Right cardiac atrium (tissue), 5 donors: ENCODE measurements around the gene FBXO33. TPM values are rescaled to one million over a fixed set of nuclear protein-coding genes. Genes with fewer than 3 reads are reported as not detected.

Source experiments
- ATAC-seq, 2 donors: fragments of 200-7000 bp; cut with Tn5 transposase; one replicate each; pipeline versions ENCODE4 v1.8.0 to v1.9.1; 2020; ENCODE audit warnings: moderate library complexity in 2 of 2, mild to moderate bottlenecking in 1 of 2
- DNase-seq, 3 donors: peaks; one replicate each; pipeline ENCODE4 v3.0.0-alpha.2; 2020
- H3K27ac ChIP-seq: one replicate; pipeline ENCODE4 v1.5.1; 2013; ENCODE audit warnings: mild to moderate bottlenecking, low read length, control low read depth, moderate library complexity
- H3K27me3 ChIP-seq: one replicate; pipeline ENCODE4 v1.6.1; 2013; ENCODE audit not compliant: control insufficient read depth, insufficient read depth
- H3K4me1 ChIP-seq: one replicate; pipeline ENCODE4 v1.6.1; 2013; ENCODE audit warnings: low read length; ENCODE audit not compliant: control insufficient read depth, insufficient read depth
- H3K4me3 ChIP-seq: one replicate; pipeline ENCODE4 v1.5.1; 2013; ENCODE audit warnings: low read length, control low read depth
- H3K9me3 ChIP-seq: one replicate; pipeline ENCODE4 v1.6.1; 2013; ENCODE audit warnings: low read length; ENCODE audit not compliant: control insufficient read depth
- WGBS: extraction: QIAGEN DNeasy Blood & Tissue Kit; methylation state at CpG from one replicate; pipeline ENCODE4 v1.1.7; 2013; 5-methylcytosine and 5-hydroxymethylcytosine counted together
- intact Hi-C, 4 donors: fragments of 100-400 bp; cut with DNase I; formaldehyde crosslinking; loops; one replicate each; pipeline versions ENCODE4 v1.11.0 to v1.14.0; 2022 to 2023
- polyA plus RNA-seq: library from polyadenylated mRNA; stranded (reverse); fragments of 200-250 nt; gene quantifications from one replicate; pipeline ENCODE4 v1.2.3, GENCODE V29; 2013
- total RNA-seq, 4 donors: library from RNA; stranded (reverse); fragmentation: NEBNext Ultra II Directional; extraction: Animal tissue kit (Norgen Biotek cat#: 25700); gene quantifications; one replicate each; pipeline ENCODE4 v1.2.1, GENCODE V29; 2021
- donor health status: healthy with polysubstance abuse.
- donor health status: DM: no; HTN: yes; CAD: no.
- donor health status: DM: no; HTN: no; CAD: no.
- donor health status: DM: no; HTN: yes; CAD: no; lungs with severe emphysema.
- donor health status: DM: yes; HTN: yes; CAD: no.

The FBXO33 gene
- total and polyA plus RNA-seq, 5 donors = 4.0 to 6.7 (median 5.4) TPM

DNA sequence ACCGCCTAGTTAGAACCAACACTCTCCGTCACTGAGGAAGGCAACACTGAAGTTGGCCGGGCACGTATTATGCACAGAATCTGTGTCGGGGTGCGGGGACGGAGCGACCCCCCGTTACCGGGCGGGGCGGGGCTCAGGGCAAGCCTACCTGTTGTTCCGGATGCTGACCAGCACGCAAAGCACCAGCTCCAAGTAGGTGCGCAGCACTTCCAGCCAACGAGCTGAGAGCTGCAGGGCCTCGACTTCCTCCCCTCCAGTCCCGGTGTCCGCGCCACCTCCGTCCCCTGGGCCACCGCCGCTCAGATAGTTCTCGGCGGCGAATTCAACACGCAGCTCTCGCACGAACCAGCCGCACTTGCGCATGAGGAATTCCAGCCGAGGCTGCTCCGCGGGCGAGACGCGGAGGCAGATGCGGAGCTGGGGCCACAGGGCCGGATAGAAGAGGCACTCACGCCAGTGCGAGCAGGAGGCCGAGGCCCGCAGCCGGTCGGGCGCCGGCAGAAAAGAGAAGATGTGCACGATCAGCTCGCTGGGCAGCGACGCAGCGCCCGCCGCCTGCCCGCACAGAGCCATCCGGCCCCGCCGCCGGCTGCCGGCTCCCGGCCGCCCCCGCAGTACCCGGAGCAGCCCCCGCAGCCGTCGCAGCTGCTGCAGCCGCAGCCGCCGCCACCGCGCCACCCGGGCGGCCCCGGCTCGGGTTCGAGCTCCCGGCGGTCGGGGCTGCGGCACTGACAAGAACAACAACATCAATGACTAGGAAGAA, 636 bp downstream of the FBXO33 start:
- DNase-seq = peak; percentile 54 to 78 (median 77)
- Histone ChIP-seq H3K27ac (peak overlapping the region; percentile 100), H3K9me3 (no peaks in the 10 kb centered on the region), H3K27me3 (no peaks in the 10 kb centered on the region), H3K4me1 (peaks cover 2% of the 10 kb centered on the region), H3K4me3 (peak overlapping the region; percentile 83)
- intact Hi-C loops = loop anchor here in 2 of 4 donors (5.0 to 10.0 kb wide), 2 partner anchors 257 to 259 kb away; partner anchors contain the start of genes TRAPPC6B (in 2 of the 2) and PNN (in 1 of the 2)
- WGBS = under 1% methylated on average over 81 of the region's 81 CpGs
- no peak for ATAC-seq

DNA sequence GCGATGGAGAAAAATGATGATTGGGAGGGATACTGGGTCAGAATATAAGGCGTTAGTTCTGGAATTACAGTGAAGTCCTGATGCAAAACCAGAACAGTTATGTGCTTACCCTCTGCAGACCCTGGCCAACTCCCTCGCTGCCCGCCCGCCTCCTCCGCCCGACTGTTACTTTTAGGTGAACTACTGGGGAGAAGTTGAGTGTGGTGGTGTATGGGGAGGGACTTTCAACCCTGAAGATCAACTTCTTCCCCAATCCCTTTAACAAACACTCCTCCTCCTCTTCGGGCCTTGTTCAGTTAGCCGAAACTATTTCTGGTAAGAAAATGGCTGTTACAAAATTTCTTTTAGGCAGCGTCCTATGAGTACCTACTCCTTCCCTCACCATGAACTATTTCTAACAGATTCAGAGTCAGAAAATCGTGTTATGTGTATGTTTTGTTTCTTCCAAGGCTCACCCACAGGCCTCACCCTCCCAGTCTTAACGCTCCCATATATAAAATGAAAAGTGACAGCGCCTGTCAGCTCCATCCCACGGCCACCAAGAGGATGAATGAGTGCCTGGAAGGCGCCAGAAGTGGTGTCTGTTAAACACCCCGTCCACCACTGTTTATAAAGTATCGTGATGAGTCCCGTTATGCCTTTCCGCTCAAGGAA, 1.3 kb downstream of the FBXO33 start:
- intact Hi-C loops = loop anchor here in 2 of 4 donors (5.0 to 10.0 kb wide), 2 partner anchors 256 to 259 kb away; partner anchors contain the start of genes TRAPPC6B (in 2 of the 2) and PNN (in 1 of the 2)
- peaks cover 2% of the 10 kb centered on the region for H3K4me1 ChIP-seq

DNA sequence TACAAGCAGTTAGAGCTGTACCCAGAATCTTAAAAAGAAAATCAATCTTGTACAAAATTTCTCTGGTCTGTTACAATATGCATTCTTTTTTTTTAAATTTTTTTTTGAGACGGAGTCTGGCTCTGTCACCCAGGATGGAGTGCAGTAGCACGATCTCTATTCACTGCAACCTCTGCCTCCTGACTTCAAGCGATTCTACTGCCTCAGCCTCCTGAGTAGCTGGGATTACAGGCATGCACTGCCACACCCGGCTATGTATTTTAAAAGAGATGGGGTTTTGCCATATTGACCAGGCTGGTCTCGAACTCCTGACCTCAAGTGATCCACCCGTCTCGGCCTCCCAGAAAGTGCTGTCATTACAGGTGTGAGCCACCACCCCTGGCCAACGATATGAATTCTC, 4.1 kb downstream of the FBXO33 start:
- Histone ChIP-seq H3K4me1 (peaks cover 4% of the 10 kb centered on the region), H3K27ac (no peak overlapping the region), H3K4me3 (no peak overlapping the region), H3K27me3 (no peaks in the 10 kb centered on the region), H3K9me3 (no peaks in the 10 kb centered on the region)
- no peak for DNase-seq
- no peak for ATAC-seq
- WGBS = 91% methylated on average over 8 of the region's 8 CpGs
- intact Hi-C loops = loop anchor here in 1 of 4 donors (10.0 kb wide), 1 partner anchor 313 kb away; the partner anchor contains the start of gene GEMIN2

More for the DNA sequence above, 1.3 kb downstream of the FBXO33 start:
- Histone ChIP-seq H3K9me3 (no peaks in the 10 kb centered on the region), H3K4me3 (peak overlapping the region; percentile 83), H3K27me3 (no peaks in the 10 kb centered on the region), H3K27ac (peak overlapping the region; percentile 100)
- ATAC-seq = no peak
- WGBS = 7% methylated on average over 19 of the region's 19 CpGs
- DNase-seq = no peak

DNA sequence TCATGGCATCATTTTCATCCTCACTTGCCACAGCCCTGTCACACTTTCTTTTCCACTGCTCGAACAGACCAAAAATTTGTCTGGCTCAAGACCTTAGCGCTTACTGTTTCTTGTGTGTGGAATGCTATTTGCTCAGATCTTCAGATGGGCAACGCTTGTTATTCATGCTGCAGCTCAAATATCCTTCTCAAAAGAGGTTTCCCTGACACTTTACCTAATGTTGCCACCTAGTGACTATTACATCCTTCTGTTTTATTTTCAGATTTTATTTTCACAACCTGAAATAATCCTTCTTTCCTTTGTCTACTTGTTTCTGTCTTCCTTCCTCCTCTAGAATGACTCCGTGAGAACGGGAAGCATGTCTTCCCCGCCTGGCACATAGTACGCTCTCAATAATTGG, 5.6 kb downstream of the FBXO33 start:
- DNase-seq (no peak), ATAC-seq (no peak)
- WGBS = 45% methylated on average over 7 of the region's 7 CpGs
- Histone ChIP-seq H3K4me1 (peaks cover 7% of the 10 kb centered on the region), H3K27ac (no peak overlapping the region), H3K27me3 (no peaks in the 10 kb centered on the region), H3K9me3 (no peaks in the 10 kb centered on the region), H3K4me3 (no peak overlapping the region)
- intact Hi-C loops = loop anchor here in 1 of 4 donors (10.0 kb wide), 1 partner anchor 312 kb away; the partner anchor contains the start of gene GEMIN2

DNA sequence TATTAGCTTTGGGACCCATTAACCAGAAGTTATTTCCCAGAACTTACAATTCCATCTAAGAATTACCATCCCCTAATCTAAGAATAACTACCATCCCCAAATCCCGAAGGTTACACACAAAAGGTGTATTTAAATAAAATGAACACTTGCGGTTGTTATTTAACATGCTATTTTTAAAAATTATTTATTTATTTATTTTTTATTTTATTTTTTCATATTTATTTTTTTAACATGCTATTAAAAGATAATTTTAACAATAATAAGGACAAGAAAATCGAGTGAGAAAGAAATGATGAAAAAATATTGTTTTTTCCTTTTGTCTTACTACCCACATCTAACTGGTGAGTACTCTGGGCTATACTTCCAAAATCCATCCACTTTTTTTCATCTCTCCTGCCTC, 6.3 kb downstream of the FBXO33 start:
- Histone ChIP-seq H3K27me3 (no peaks in the 10 kb centered on the region), H3K27ac (no peak overlapping the region), H3K4me3 (no peak overlapping the region), H3K9me3 (no peaks in the 10 kb centered on the region), H3K4me1 (peaks cover 7% of the 10 kb centered on the region)
- ATAC-seq = no peak
- DNase-seq = no peak
- 90% methylated on average over 3 of the region's 3 CpGs for WGBS
- intact Hi-C loops = loop anchor here in 1 of 4 donors (10.0 kb wide), 1 partner anchor 311 kb away; the partner anchor contains the start of gene GEMIN2

DNA sequence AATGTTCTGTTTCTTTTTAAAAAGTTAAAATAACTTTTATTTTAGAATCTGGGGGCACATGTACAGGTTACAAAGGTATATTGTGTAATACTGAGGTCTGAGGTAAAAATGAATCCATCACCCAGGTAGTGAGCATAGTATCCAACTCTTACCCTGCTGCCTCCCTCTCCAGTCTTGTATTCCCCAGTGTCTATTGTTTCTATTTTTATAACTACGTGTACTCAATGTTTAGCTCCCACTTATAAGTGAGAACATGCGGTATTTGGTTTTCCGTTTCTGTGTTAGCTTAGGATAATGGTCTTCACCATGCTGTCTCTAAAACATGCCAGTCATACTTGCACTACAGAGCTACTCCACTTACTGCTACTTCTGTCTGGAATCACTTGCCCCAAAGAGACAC, 8.4 kb downstream of the FBXO33 start:
- ATAC-seq (no peak), DNase-seq (no peak)
- intact Hi-C loops = loop anchor here in 1 of 4 donors (10.0 kb wide), 1 partner anchor 309 kb away; the partner anchor contains the start of gene GEMIN2
- 66% methylated on average over 3 of the region's 3 CpGs for WGBS
- Histone ChIP-seq H3K27ac (no peak overlapping the region), H3K9me3 (no peaks in the 10 kb centered on the region), H3K4me3 (no peak overlapping the region), H3K4me1 (peaks cover 5% of the 10 kb centered on the region), H3K27me3 (no peaks in the 10 kb centered on the region)

DNA sequence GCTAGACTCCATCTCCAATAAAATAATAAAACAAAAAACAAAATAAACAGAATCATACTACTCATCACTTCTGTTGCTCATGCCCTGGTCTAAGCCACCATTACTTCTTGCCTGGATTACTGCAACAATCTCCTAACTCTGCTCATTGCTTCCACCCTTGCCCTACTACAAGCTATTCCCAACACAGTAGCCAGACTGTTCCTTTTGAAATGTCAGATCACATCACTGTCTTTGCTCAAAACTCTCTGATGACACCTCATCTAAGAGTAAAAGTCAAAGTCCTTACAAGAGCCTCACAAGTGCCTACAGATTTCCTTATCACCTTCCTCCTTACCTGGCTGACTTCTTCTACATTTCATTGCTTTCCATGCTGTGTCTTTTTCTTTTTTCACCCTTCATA, 10.0 kb downstream of the FBXO33 start:
- no peaks in the 10 kb centered on the region for H3K9me3 ChIP-seq
- no peak overlapping the region for H3K27ac ChIP-seq
- ATAC-seq (peak in 1 of 2 donors; percentile 29), DNase-seq (no peak)
- H3K27me3 ChIP-seq = no peaks in the 10 kb centered on the region
- intact Hi-C loops = loop anchor here in 1 of 4 donors (10.0 kb wide), 1 partner anchor 307 kb away; the partner anchor contains the start of gene GEMIN2
- H3K4me1 ChIP-seq = peaks cover 5% of the 10 kb centered on the region
- H3K4me3 ChIP-seq = no peak overlapping the region

DNA sequence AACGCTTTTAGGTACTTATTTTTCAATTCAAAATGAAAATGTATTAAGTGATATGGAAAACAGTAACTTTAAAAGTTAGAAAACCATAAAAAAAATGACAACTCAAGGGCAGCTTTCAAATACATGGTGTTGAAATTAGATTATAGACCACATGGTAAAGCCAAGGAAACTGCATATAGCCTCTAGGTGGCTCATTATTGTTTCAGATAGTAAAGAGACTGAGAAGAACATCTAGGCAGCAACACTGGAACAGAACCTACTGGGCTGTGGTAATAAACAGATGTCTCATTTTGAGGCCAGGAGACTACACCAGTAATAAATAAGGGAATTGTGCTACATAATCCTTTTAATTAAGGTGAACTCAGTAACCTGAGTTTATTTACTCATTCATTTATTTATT, 13.0 kb downstream of the FBXO33 start:
- DNase-seq = no peak
- no peak for ATAC-seq

DNA sequence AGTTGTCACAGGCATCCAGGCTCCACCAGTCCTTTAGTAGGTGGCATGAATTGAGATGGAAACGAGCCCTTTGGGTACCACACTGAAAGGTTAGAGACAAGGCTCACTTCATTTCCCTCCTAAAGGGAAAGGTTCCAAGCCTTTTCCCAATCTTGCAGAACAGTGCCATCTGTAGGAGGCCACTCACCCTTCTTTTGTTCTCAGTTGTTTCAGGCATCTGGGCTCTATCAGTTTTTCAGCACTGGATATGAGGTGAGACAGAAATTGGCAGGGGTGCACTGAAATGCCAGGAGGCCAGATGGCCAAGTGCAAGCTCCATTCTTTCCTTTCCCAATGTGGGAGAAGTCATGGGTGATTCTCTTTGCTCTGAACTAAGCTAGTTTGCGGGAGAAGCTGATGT, 15.2 kb downstream of the FBXO33 start:
- WGBS = 94% methylated on average over 2 of the region's 2 CpGs
- DNase-seq = no peak
- intact Hi-C loops = no loop called here

More for the DNA sequence above, 13.0 kb downstream of the FBXO33 start:
- Histone ChIP-seq H3K4me3 (no peak overlapping the region), H3K27me3 (no peaks in the 10 kb centered on the region), H3K9me3 (no peaks in the 10 kb centered on the region), H3K4me1 (peaks cover 5% of the 10 kb centered on the region), H3K27ac (no peak overlapping the region)
- intact Hi-C loops = no loop called here
- 98% methylated on average over 1 of the region's 1 CpG for WGBS

DNA sequence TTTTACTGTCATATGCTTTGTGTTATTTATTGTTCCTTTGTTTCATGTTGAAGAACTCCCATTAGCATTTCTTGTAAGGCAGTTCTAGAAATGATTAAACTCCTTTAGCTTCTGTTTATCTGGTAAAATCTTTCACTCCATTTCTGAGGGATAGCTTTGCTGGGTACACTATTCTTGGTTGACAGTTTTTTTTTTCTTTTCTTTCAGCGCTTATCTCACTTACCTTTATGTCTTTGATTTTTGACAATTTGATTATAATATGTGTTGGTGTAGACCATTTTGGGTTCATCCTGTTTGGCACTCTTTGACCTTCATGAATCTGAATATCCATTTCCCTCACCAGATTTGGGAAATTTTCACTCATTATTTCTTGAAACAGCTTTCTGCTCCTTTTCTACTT, 16.2 kb downstream of the FBXO33 start:
- Histone ChIP-seq H3K27ac (no peak overlapping the region), H3K4me1 (no peaks in the 10 kb centered on the region), H3K9me3 (no peaks in the 10 kb centered on the region), H3K27me3 (no peaks in the 10 kb centered on the region), H3K4me3 (no peak overlapping the region)
- no peak for DNase-seq
- no peak for ATAC-seq
- intact Hi-C loops = no loop called here
- 100% methylated on average over 1 of the region's 1 CpG for WGBS

More for the DNA sequence above, 15.2 kb downstream of the FBXO33 start:
- no peaks in the 10 kb centered on the region for H3K27me3 ChIP-seq
- no peak overlapping the region for H3K27ac ChIP-seq
- no peaks in the 10 kb centered on the region for H3K9me3 ChIP-seq
- no peak for ATAC-seq
- H3K4me3 ChIP-seq = no peak overlapping the region
- peaks cover 1% of the 10 kb centered on the region for H3K4me1 ChIP-seq

DNA sequence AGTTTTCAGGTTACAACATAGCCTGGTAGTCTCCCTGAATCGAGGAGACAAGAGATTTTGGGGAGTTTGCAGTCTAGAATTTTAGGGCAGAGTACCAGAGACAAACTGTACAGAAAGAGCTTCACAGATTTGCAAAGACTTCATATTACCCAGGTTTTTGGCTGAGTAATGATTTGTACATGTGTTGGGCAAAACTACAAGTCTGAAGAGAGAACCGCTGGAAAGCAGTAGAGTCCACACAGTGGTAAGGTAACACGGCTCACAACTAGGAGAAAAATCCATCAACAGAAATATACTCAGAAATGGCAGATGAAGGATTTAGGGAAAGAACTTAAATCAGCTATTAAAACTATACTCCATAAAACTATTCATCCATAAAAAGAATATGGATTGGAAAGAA, 25.7 kb downstream of the FBXO33 start:
- Histone ChIP-seq H3K27ac (no peak overlapping the region), H3K9me3 (no peaks in the 10 kb centered on the region), H3K4me3 (no peak overlapping the region), H3K27me3 (no peaks in the 10 kb centered on the region), H3K4me1 (no peaks in the 10 kb centered on the region)
- DNase-seq (no peak), ATAC-seq (no peak)
- 95% methylated on average over 3 of the region's 3 CpGs for WGBS
- intact Hi-C loops = no loop called here
